HG03159 (cell line): ENCODE measurements around the gene ABCG8.

Experiments
- ATAC-seq: cut with Tn5 transposase; IDR thresholded peaks from one replicate; pipeline ENCODE4 v1.9.1; 2021; ENCODE audit warnings: mild to moderate bottlenecking, moderate library complexity; ENCODE audit not compliant: unreplicated experiment

The ABCG8 gene

DNA sequence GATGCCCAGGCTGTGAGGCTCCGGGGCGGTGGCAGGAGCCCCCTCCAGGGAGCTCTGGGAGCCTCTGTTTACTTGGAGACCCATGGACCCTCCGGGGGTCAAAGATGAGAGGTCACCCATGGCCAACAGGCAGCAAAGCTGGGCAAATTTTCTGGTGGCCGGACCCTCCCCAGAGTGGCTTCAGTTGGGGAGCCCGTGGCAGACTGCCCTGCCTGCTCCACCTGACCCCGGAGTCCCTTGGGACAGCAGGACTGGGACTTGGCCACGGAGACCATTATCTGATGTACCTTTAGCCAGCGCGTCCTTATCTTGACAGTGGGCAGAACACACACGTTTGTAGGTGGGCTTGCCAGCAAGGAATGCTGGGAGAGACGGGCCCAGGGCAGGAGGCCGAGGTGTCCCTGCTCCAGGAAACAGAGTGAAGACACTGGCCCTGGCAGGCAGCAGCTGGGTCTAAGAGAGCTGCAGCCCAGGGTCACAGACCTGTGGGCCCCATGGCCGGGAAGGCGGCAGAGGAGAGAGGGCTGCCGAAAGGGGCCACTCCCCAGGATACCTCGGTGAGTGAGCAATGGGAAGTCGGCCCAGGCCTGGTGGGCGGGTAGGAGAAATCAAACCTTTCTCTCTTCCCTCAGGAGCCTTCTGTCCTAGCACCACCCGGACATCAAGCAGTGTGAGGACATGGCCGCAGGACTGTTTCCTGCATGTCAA lies at the start of gene ABCG8, which contains the start of gene ABCG5:
Gene ABCG8 (plus strand): TSS at position 412 of the 708 bp plus-strand sequence. CDS start 83 bp downstream, at position 495.
Gene ABCG5 (minus strand): TSS at position 280 of the 708 bp plus-strand sequence. CDS start 160 bp downstream, at position 120.
- no peak for ATAC-seq

DNA sequence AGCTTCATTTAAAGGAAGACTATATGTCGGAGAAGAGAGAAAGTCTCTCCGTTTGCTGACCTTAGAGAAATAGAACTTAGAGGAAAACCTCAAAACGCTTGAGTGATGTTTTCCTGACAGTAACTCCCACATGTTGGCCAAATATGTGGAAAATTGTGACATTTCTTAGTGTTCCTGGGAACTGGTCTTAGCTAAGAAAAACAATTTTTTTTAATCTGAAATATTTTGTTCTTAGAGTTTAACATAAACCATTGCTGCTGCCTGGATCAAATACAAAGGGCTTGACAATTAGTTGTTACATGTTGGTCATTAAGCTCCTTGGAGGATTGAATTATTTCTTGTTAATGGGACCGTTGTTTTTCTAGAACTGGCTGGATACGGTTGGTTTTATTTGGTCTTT lies 48.6 kb upstream of the ABCG8 start:
- ATAC-seq: no peak

DNA sequence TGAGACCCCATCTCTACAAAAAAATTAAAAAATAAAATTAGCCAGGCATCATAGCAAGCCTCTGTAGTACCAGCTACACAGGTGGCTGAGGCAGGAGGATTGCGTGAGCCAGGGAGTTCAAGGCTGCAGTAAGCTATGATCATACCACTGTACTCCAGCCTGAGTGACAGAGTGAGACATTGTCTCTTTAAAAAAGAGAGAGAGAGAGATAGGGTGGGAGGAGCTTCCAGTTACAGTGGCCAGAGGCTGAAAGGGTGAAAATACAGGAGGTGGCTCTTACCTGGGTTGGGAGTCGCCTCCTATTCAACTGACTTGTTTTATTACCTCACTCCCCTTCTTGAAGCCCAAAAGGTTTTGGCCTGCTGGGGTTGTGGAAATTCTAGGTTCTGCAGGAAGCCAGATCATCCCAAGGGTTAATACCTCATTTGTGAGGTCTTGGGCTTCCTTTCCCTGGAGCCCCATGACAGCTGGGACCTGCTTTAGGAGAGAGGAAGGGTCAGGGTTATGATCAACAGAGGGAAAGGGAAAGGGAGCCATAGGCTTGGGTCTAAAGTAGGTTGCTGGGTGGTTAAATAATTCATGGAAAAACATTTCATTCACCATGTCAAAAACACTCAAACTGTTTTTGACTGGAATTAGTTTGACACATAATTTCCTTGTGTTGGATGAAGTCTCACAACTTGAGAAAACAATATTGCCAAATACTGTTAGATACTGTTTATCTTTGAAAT lies 47.6 kb upstream of the ABCG8 start:
- ATAC-seq: no peak

DNA sequence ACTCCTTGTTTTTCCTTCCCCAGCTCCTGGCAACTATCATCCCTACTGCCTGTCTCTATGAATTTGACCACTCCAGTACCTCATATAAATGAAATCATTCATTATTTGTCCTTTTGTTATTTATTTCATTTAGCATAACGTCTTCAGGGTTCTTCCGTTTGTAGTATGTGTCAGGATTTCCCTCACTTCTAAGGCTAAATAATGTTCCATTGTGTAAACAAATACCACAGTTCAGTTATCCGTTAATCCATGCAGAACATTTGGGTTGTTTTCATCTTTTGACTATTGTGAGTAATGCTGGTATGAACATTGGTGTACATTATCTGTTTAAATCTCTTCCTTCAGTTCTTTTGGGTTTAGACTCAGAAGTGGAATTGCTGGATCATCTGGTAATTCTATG lies 46.1 kb upstream of the ABCG8 start:
- ATAC-seq: no peak

DNA sequence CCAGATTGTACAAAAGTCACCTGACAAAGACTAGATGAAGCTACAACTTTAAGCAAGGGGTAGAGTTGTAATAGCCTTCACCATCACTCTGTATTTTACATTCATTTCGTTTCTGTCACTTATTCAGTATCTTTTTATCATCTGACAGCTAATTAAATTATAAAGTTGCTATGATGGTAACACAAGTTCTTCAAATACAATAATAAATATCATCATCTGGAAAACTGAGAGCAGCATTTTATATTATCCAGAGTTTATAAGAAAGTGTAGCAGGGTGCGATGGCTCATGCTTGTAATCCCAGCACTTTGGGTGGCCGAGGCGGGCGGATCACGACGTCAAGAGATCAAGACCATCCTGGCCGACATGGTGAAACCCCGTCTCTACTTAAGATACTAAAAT lies 43.8 kb upstream of the ABCG8 start:
- no peak for ATAC-seq

DNA sequence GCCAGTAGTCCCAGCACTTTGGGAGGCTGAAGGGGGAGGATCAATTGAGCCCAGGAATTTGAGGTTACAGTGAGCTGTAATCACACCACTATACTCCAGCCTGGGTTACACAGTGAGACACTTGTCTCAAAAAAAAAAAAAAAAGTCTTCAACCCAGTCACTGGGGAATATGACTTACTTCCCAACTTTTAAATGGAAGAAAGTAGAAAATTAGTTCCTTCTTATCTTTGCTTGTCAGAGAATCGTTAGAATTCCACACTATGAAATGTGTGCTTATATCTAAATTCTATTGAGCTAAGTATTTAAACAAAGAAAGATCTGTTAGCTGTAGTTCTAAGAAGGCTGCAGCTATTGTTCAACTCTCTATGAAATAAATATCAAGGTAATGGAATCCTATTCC lies 42.6 kb upstream of the ABCG8 start:
- no peak for ATAC-seq

DNA sequence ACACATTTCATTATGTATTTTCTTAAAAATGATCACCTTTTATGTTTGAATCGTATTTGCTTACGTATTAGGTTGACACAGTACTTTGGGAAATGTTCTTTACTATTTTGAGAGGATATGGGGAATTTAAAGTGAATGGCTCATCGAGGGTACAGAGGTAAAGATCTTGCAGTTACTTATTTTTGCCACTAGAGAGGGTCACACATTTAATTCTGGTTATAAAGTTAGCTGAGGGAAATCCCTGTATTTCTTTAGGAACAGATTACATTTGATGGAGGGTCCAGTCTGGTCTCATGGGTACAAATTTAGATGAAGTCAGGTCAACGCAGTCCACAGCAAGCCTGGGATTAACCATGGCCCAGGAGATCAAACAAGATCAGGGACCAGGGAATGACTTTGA lies 40.5 kb upstream of the ABCG8 start:
- no peak for ATAC-seq

DNA sequence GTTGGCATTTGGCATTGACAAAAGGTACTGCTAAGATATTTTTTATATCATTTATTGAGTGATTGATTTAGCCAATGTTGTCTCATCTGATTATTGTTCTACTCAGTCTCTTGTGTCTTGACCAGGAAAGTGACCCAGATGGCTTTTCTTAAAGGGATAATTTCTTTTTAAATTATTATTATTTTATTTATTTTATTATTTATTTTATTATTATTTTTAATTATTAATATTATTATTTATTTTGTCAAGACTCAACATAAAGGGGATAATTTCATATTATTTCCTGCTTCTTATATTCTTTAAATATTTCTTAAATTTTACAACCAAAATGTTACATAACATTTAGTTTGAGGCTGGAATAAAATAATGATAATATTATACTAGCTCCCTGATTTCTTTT lies 37.9 kb upstream of the ABCG8 start:
- no peak for ATAC-seq

DNA sequence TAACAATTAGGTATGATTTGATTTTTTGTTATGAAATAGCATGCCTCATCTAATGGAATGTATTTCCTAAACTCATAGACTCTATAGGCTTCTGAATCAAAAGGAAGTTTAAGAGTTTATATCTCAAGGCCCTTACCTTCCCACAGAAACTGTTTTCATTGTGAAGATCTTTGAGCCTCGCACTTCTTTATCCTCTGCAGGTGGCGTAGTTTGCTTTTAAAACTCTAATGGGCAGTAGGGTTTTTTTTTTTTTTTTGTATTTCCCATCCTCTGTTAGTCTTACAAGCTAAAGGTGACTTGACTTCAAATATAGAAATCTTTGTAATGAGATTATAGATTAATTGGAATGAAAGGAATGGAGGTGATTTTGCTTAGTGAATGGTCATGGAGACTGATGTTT lies 36.6 kb upstream of the ABCG8 start:
- no peak for ATAC-seq

DNA sequence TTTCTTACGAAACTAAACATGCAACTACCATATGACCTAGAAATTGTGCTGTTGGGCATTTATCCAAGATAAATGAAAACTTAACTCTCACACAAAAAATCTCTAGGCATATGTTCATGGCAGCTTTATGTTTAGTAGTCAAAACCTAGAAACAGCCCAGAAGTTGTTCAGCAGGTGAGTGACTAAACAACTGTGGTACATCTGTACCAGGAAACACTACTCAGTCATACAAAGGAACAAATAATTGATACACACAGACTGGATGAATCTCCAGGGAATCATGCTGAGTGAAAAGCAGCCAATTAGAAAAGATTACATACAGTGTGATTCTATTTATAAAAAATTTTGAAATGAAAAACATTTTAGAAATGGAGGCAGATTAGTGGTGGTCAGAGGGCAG lies 35.7 kb upstream of the ABCG8 start:
- ATAC-seq: no peak

DNA sequence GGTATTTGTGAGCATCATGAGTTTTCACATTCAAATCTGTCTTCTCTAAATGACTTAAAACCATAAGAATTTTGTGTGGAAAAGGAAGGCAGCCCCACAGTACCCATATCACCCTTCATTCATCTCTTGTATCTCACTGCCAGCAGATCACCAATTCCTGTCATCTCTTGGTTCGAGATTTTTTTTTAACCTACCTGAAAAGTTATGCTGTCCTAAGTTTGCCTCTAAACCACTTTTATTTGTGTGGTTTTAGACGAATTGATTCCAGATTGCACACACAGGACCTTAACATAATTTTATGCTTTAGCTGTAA lies 32.1 kb upstream of the ABCG8 start:
- ATAC-seq: no peak

DNA sequence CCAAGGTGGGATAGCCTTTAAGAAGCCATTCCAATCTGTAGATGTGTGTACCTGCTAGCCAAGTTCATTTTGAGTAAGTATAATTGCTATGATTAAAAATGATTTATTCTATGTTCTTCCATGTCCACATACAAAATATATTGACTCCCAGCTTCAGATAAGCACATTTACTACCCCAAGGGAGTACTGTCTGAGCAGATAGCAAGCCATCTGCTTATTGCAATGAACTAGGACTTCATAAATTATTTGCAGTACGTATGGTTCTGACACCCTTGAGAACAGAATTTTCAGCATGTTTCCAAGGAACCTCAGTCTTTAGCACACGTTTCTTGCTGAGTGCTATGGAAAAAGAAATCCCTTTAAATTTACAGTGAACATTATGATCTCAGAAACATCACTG lies 28.3 kb upstream of the ABCG8 start:
- no peak for ATAC-seq

DNA sequence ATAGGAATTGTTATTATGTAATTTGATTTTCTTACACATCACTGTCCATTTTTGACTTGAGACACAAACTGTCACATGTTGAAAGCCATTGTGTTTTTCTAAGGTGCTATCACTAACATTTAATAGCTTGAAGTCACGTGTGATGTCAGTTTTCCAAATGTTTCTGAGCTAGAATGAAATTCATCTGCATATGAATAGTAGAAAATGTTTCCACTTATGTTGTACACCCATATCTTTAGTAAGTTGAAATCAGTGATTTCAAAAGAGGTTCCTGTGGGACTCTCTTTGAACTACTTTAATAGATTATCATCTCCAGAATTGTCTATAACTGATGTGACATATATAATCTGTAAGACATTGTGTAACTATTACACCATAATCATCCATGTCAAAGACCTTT lies 27.9 kb upstream of the ABCG8 start:
- ATAC-seq: no peak

DNA sequence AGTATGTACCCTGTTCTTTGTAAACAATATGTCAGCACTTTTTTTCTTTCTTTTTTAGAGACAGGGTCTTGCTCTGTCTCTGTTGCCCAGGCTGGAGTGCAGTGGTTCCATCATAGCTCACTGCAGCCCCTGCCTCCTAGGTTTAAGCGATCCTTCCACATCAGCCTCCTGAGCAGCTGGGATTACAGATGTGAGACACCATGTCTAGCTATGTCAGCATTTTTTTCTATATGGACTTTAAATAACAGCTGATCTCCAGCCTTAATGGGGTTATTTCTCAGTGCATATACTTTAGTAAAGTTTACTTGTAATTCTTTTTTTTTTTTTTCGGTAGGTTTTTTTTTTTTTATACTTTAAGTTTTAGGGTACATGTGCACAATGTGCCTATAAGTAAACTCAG lies 26.8 kb upstream of the ABCG8 start:
- no peak for ATAC-seq

DNA sequence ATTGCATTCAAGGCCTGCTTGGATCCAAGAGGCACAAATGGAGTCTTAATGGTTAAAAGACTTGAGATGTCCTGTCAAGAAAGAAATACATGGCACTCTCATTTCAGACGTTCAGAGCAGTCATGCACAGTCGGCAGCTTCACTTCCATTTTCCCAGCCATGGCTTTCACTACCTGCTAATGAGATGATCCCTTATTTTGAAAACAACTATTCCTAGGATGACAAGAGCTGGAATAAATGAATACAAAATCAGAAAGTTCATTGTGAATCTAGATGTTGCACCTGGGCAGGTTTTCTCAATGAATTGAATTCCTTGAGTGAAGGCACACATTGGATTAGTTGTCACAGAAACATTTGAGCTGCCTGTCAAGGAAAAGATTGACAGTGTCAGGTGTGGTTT lies 25.8 kb upstream of the ABCG8 start:
- no peak for ATAC-seq

DNA sequence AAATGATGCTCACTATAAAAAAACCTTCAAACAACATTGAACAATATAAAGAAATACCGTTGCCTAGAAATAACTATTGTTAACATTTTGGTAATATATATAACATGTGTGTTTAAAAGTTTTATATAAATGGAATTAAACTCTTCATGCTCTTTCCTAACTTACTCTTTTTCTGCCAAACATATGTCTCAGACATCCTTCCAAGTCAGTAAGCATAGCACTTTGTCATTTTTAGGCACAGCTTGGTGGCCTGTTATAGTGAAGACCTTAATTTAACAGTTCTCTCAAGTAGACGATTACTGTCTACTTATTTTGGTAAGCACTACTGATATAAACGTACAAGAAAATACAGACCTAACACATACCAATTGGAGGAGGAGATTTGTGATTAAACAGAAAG lies 24.1 kb upstream of the ABCG8 start:
- no peak for ATAC-seq

DNA sequence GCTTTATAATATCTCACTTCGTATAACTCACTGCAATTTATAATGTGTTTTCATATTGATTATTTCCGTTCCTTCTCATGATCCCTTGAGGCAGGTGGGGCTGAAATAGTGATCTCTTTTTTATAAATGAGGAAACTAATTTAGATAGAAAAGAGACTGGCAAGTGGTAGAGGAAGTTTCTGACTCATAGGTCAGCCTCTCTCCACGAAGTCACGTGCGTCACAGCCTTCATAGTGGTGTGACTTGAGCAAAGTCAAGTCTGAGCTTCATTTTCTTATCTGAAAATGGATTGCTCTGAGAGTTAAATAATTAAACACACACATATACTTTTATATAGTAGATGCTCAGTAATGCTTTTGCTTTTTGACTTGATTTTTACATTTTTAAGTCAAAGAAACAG lies 20.0 kb upstream of the ABCG8 start:
- no peak for ATAC-seq

DNA sequence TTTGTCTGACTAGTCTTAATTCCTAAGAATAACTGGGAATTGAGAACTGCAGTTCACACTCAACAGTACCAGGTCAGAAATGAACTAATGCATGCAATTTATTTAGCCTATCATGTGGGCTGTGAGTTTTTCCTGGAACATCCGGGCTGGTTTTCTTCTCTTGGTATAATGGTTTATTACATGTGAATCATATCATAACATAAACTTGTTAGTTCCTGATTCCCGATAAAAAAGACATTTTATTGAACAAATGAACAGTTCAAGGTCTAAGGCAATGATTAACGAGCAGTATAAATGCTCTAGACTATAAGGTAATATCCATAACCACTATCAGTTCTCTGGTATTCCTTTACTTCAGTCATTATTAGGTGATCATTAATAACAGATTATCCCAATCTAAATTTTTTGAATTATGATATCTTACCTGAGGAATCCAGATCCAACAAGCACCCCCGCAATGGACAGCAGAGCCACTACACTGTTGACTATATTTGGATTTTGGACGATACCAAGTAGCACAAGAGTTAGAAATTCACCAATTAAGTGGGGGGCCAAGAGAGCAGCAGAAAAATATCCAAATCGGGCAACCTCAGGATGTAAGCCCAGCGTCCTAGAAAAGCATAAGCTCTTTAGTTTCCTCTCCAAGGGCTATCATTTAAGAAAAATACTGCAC lies 19.1 kb upstream of the ABCG8 start:
- no peak for ATAC-seq

DNA sequence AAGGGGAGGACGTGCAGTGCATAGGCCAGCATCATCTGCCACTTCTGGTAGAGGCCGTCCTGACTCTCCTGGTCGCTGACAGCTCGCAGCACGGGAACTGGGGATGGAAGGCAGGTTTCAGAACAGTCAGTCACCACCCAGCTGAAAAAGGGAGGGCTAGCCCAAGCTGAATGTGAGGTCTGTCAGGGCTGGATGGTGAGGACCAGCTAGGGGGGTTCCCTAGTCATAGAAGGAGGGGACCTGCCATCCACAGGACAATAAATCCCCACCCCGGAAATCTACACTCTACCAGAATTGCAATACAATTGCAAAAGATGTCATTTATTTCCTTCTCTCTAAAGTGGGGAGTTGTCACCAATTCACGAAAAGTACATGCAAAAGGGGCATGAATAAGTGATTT lies 15.9 kb upstream of the ABCG8 start:
- ATAC-seq: no peak

DNA sequence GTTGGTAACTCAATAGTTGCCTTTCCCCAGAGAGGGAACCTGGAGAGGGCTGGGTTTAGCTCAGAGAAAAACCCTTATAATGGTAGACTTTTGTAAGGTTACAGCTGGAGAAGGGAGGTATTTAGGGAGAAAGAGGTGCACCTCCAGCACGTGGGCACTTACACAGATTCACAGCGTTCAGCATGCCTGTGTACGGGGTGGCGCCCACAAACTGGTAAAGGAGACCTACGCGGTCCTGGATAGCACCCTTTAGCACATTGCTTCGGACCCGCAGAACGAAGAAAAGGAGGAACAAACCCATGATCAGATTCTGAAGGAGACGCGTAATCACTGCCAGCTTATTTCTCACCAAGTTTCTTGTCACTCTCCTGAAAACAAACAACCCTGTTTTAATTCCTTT lies 15.0 kb upstream of the ABCG8 start:
- no peak for ATAC-seq

DNA sequence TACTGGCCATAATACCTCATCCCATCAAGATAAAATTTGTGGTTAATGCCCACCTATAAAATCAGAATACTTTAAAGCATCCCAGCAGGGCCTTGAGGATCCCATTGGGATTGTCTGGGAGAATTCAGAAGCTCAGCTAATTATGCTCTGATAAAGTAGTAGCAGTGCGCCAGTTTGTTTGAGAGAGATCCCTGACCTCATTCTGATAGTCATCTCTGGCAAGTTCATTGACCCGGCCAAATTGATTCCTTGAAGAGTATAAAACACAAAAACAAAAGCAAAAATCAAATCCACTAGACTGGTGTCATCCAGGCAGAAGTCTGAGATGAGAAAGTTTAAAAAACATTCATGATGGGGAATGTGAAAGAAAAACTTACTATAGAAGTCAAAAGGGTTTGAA lies 14.3 kb upstream of the ABCG8 start:
- no peak for ATAC-seq

DNA sequence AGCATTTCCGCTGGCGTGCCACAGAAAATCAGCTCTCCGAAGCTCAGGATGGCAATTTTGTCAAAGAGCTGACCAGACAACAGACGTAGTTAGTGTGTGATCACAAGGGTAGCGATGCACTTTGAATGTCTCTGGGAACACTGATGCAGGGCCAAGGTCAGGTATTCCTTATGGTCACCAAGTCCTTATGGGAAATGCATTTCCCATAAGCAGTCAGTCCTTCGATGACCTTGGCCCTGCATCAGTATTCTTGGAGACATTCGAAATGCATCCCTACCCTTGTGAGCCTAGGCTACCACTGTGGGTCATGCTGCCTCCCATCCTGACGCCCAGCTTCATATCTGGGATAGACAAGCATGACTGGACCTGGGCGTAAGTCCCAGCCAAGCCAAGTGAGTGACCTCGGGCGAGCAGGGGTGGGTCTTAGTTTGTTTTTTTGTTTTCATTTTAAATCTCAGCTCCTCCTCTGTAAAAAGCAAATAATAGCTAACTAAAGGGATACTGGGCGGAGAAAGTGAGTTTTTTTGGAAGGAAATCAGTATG lies 13.7 kb upstream of the ABCG8 start:
- ATAC-seq: no peak
